Lung (tissue), 16 donors: Measurements from ENCODE around the gene COPS9. TPM values are rescaled to one million over a fixed set of nuclear protein-coding genes. Genes with fewer than 3 reads are reported as not detected.
A peak's percentile ranks its signal among the peaks of the same experiment; 100 is the strongest.

Source experiments
- ATAC-seq: fragments of 200-7000 bp; cut with Tn5 transposase; one replicate; pipeline ENCODE4 v1.9.1; 2020; ENCODE audit warnings: moderate number of reproducible peaks; ENCODE audit not compliant: insufficient read depth, low FRiP score
- DNase-seq, 3 donors: peaks; one replicate each; pipeline ENCODE4 v3.0.0-alpha.2; 2013 to 2017
- H3K27ac ChIP-seq, 2 donors: one replicate each; pipeline ENCODE4 v1.5.1; 2013; ENCODE audit warnings: mild to moderate bottlenecking in 2 of 2, moderate library complexity in 2 of 2, control low read depth in 1 of 2, inconsistent platforms in 1 of 2, low read depth in 1 of 2, low read length in 1 of 2
- H3K27me3 ChIP-seq, 3 donors: one replicate each; pipeline ENCODE4 v1.5.1; 2013; ENCODE audit warnings: low read length in 2 of 3; ENCODE audit not compliant: control insufficient read depth in 3 of 3, insufficient read depth in 3 of 3
- H3K36me3 ChIP-seq, 4 donors: one replicate each; pipeline ENCODE4 v1.5.1; 2013; ENCODE audit warnings: low read length in 4 of 4, mild to moderate bottlenecking in 1 of 4, moderate library complexity in 1 of 4; ENCODE audit not compliant: control insufficient read depth in 4 of 4, insufficient read depth in 4 of 4
- H3K4me1 ChIP-seq, 5 donors: one replicate each; pipeline ENCODE4 v1.5.1; 2013; ENCODE audit warnings: low read length in 5 of 5, mild to moderate bottlenecking in 2 of 5, moderate library complexity in 1 of 5; ENCODE audit not compliant: control insufficient read depth in 5 of 5, insufficient read depth in 5 of 5
- H3K4me3 ChIP-seq: one replicate; pipeline ENCODE4 v1.5.1; 2013; ENCODE audit warnings: mild to moderate bottlenecking, control low read depth, moderate library complexity
- H3K9ac ChIP-seq, 2 donors: one replicate each; pipeline ENCODE4 v1.5.1; 2013; ENCODE audit warnings: low read length in 2 of 2, control low read depth in 1 of 2; ENCODE audit not compliant: insufficient read depth in 1 of 2
- H3K9me3 ChIP-seq, 4 donors: one replicate each; pipeline ENCODE4 v1.5.1; 2013; ENCODE audit warnings: low read length in 3 of 4, mild to moderate bottlenecking in 1 of 4, moderate library complexity in 1 of 4; ENCODE audit not compliant: control insufficient read depth in 4 of 4, insufficient read depth in 3 of 4
- WGBS, 2 donors: extraction: QIAGEN DNeasy Blood & Tissue Kit; methylation state at CpG; one replicate each; pipeline ENCODE4 v1.1.7; 2013; 5-methylcytosine and 5-hydroxymethylcytosine counted together
- long read RNA-seq, 5 donors: transcript quantifications; one replicate each; lab custom pipeline, GENCODE V29; 2026
- polyA plus RNA-seq, 2 donors: library from polyadenylated mRNA; stranded (reverse); fragments of 200-250 nt; gene quantifications; one replicate each; pipeline ENCODE4 v1.2.1, GENCODE V29; 2013
- total RNA-seq, 2 donors: library from RNA; depleted of rRNA in 1 of 2; stranded (reverse); fragments of >200 nt in 1 of 2; gene quantifications; one replicate each; pipeline ENCODE4 v1.2.1, GENCODE V29; 2014 to 2021
- TF ChIP-seq, protein P1 (sequence below): IDR thresholded peaks from 2 replicates; pipeline ENCODE4 v1.5.1; 2012; ENCODE audit warnings: mild to moderate bottlenecking; ENCODE audit errors: control extremely low read depth, extremely low read depth
- donor health status: control.
- donor health status: control.
- donor health status: Bipolar disorder and iron deficiency.
- donor health status: healthy.
- donor health status: DM: yes; HTN: yes; CAD: no.

The COPS9 gene
- 100 to 1,000 TPM in 1 of 2 donors, 10 to 100 TPM in 1; 52.5 to 113 TPM for total RNA-seq
- 100 to 1,000 TPM; 184 to 386 TPM for polyA plus RNA-seq
- long read RNA-seq, donor 1, transcript COPS9-204 (2 exons, 619 nt): minor isoform, 31 of 109 reads
- long read RNA-seq, donor 1, transcript COPS9-205 (3 exons, 418 nt): major isoform, 78 of 109 reads
- long read RNA-seq, donor 1, partial matches to known transcripts: 0 of 109 reads
- long read RNA-seq, donor 1, other reads (novel, unspliced or antisense): 0 of 109 reads
- long read RNA-seq, donor 2, transcript COPS9-205 (3 exons, 418 nt): major isoform, 57 of 67 reads
- long read RNA-seq, donor 2, transcript COPS9-204 (2 exons, 619 nt): minor isoform, 10 of 67 reads
- long read RNA-seq, donor 2, partial matches to known transcripts: 0 of 67 reads
- long read RNA-seq, donor 2, other reads (novel, unspliced or antisense): 0 of 67 reads
- long read RNA-seq, donor 3, transcript COPS9-205 (3 exons, 418 nt): major isoform, 68 of 83 reads
- long read RNA-seq, donor 3, transcript COPS9-204 (2 exons, 619 nt): minor isoform, 15 of 83 reads
- long read RNA-seq, donor 3, partial matches to known transcripts: 0 of 83 reads
- long read RNA-seq, donor 3, other reads (novel, unspliced or antisense): 0 of 83 reads
- long read RNA-seq, donor 4, transcript COPS9-204 (2 exons, 619 nt): minor isoform, 14 of 80 reads
- long read RNA-seq, donor 4, transcript COPS9-205 (3 exons, 418 nt): major isoform, 66 of 80 reads
- long read RNA-seq, donor 4, partial matches to known transcripts: 0 of 80 reads
- long read RNA-seq, donor 4, other reads (novel, unspliced or antisense): 0 of 80 reads
- long read RNA-seq, donor 5, transcript COPS9-205 (3 exons, 418 nt): major isoform, 112 of 141 reads
- long read RNA-seq, donor 5, transcript COPS9-204 (2 exons, 619 nt): minor isoform, 29 of 141 reads
- long read RNA-seq, donor 5, partial matches to known transcripts: 0 of 141 reads
- long read RNA-seq, donor 5, other reads (novel, unspliced or antisense): 0 of 141 reads

DNA sequence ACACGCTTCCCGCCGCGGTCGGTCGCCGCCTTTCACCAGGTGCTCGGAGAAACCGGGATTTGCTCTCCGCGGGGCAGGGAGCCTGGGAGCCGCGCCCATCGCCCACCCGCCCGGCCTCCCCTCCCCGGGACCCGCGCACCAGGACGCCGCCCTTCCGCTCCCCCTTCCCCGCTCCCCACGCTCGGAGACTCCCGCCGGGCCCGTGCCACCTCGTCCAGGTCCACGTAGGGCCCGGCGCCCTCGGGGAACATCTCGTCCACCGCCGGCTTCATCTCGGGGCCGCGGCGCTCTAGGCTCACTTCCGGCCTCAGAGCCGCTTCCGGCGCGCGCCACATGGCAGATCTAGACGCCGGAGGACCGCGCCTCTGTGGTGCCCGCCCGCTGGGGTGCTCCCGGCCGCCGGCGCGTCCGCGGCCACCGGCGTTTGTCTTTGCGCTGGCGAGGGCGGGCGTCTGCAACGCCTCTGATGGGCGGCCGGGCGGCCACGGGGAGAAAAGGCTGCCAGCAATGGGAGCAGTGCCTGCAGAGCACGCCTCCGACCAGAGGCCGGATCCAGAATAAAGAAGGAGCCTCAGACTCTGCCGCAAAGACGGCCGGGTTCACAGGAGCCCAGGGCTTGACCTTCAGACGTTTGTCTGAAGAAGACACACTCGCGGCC, at the start of gene COPS9:
Gene COPS9 (minus strand): TSS at position 293 of the 658 bp plus-strand sequence. CDS start 21 bp downstream, at position 272.
- TF ChIP-seq, protein P1, sequence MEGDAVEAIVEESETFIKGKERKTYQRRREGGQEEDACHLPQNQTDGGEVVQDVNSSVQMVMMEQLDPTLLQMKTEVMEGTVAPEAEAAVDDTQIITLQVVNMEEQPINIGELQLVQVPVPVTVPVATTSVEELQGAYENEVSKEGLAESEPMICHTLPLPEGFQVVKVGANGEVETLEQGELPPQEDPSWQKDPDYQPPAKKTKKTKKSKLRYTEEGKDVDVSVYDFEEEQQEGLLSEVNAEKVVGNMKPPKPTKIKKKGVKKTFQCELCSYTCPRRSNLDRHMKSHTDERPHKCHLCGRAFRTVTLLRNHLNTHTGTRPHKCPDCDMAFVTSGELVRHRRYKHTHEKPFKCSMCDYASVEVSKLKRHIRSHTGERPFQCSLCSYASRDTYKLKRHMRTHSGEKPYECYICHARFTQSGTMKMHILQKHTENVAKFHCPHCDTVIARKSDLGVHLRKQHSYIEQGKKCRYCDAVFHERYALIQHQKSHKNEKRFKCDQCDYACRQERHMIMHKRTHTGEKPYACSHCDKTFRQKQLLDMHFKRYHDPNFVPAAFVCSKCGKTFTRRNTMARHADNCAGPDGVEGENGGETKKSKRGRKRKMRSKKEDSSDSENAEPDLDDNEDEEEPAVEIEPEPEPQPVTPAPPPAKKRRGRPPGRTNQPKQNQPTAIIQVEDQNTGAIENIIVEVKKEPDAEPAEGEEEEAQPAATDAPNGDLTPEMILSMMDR: no peak
- Histone ChIP-seq H3K4me1 (peaks cover 2 to 15% (median 9%) of the 10 kb centered on the region in 5 donors), H3K27ac (peak within 1 kb of the TSS; percentile 56 to 68), H3K9ac (peak within 1 kb of the TSS; percentile 65 to 85), H3K27me3 (no peaks in the 10 kb centered on the region), H3K36me3 (peaks cover 6 to 24% (median 17%) of the 10 kb centered on the region in 4 donors), H3K4me3 (peak within 1 kb of the TSS; percentile 95), H3K9me3 (no peaks in the 10 kb centered on the region)
- ATAC-seq (peak; percentile 96), DNase-seq (peak; percentile 85 to 94 (median 90))
- 0 to 1% methylated on average over 57 to 79 of the region's 79 CpGs for WGBS, 2 donors

DNA sequence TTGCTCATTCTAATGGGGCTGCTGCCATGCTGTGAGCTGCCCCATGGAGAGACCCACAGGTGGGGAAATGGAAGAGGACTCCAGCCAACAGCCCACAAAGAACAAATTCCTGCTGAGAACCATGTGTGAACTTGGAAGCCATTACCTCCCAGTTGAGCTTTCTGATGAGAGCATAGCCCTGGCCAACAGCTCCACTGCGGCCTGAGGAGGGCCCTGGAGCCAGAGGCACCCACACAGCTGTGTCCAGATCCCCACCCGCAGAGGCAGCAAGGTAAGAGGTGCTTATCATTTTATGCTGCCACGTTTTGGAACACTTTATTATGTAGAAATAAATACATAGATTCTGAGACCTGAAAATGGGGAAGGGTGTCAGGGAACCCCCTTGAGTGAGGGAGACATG, 48.6 kb upstream of the COPS9 start:
- Histone ChIP-seq H3K27ac (no peak overlapping the region), H3K4me3 (no peak overlapping the region), H3K9ac (no peak overlapping the region), H3K36me3 (no peaks in the 10 kb centered on the region), H3K27me3 (peaks cover 0 to 3% (median 0%) of the 10 kb centered on the region in 3 donors), H3K9me3 (peaks cover 0 to 3% (median 0%) of the 10 kb centered on the region in 4 donors), H3K4me1 (no peaks in the 10 kb centered on the region)
- DNase-seq: no peak
- 50 to 65% methylated on average over 3 of the region's 3 CpGs for WGBS, 2 donors
- ATAC-seq: no peak
- TF ChIP-seq, protein P1: no peak

DNA sequence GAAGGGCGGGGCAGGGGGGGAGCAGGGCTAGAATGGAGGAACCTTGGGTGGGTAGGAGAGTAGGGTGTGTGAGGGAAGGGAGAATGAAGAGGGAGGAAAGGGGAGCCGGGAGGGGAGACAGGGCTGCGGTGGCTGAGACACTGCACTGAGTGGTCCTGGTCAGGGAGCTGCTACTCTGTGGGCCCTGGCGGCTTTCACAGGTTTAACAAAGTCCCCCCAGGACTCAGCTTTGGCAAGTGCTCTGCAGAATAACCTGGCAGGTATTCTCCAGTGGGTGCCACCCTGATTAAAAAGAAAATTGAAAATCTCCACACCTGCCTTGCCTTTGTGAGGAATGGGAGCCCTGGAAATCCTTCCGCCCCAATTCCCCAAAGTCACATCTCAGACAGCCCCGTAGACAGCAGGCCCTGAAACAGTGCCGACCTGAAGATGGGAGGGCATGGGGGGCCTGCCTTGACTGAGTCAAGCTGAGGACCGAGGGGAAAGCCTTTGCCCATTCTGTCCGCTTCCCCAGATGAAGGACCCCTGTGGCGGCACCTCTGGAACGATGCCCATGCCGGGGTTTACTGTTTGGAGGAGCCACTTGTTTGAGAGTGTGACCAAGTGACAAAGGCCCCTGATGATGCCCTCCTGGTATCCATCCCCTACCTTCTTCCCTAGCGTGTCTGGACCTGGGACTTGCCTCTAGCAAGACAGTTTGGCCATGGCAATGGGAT, 47.9 kb upstream of the COPS9 start:
- TF ChIP-seq, protein P1: no peak
- DNase-seq (no peak), ATAC-seq (no peak)
- no peak overlapping the region for H3K4me3 ChIP-seq
- H3K4me1 ChIP-seq: no peaks in the 10 kb centered on the region
- 81 to 84% methylated on average over 13 of the region's 13 CpGs for WGBS, 2 donors
- H3K9ac ChIP-seq: no peak overlapping the region
- H3K36me3 ChIP-seq: no peaks in the 10 kb centered on the region
- H3K9me3 ChIP-seq: peaks cover 0 to 3% (median 0%) of the 10 kb centered on the region in 4 donors
- no peak overlapping the region for H3K27ac ChIP-seq
- H3K27me3 ChIP-seq: peaks cover 0 to 3% (median 0%) of the 10 kb centered on the region in 3 donors
